HepG2 (cell line): Measurements from ENCODE around the gene LTA. TPM values are rescaled to one million over a fixed set of nuclear protein-coding genes. Genes with fewer than 3 reads are reported as not detected.

ENCODE experiments used
- ARNT ChIP-seq: fragments of 450-650 bp; IDR thresholded peaks from 2 replicates; pipeline ENCODE4 v1.6.1; 2017
- ELK4 ChIP-seq: sonication (generic); formaldehyde crosslinking; IDR thresholded peaks from 2 replicates; pipeline ENCODE4 v1.9.0; 2021; ENCODE audit warnings: missing genetic modification reagents, borderline replicate concordance
- HNF4A ChIP-seq: sonication (generic); formaldehyde crosslinking; IDR thresholded peaks from 2 replicates; pipeline ENCODE4 v1.4.0; 2020; ENCODE audit warnings: missing genetic modification reagents
- IKZF1 ChIP-seq: fragments of 450-650 bp; IDR thresholded peaks from 2 replicates; pipeline ENCODE4 v1.7.1; 2016
- KLF15 ChIP-seq: sonication (generic); formaldehyde crosslinking; IDR thresholded peaks from 2 replicates; pipeline ENCODE4 v1.8.1; 2023; ENCODE audit warnings: borderline replicate concordance, mild to moderate bottlenecking, inconsistent platforms, missing genetic modification reagents, mixed read lengths
- MEIS1 ChIP-seq: sonication (generic); formaldehyde crosslinking; IDR thresholded peaks from 2 replicates; pipeline ENCODE4 v1.9.0; 2021; ENCODE audit warnings: mild to moderate bottlenecking, missing genetic modification reagents, moderate library complexity, borderline replicate concordance
- PCBP1 ChIP-seq: fragments of 200-400 bp; formaldehyde crosslinking; IDR thresholded peaks from 2 replicates; pipeline ENCODE4 v1.6.1; 2017; ENCODE audit warnings: mild to moderate bottlenecking, low read depth, low read length, borderline replicate concordance
- RARA ChIP-seq: IDR thresholded peaks from 2 replicates; pipeline ENCODE4 v1.6.1; 2016; ENCODE audit warnings: missing genetic modification reagents, missing compliant biosample characterization
- RBM39 ChIP-seq: fragments of 200-400 bp; formaldehyde crosslinking; IDR thresholded peaks from one replicate; pipeline ENCODE4 v1.6.1; 2018; ENCODE audit warnings: antibody characterized with exemption, mild to moderate bottlenecking, low read depth, low read length; ENCODE audit not compliant: poor library complexity, severe bottlenecking
- SMAD3 ChIP-seq: sonication (generic); formaldehyde crosslinking; IDR thresholded peaks from 2 replicates; pipeline ENCODE4 v1.4.0; 2020; ENCODE audit warnings: missing genetic modification reagents
- SOX5 ChIP-seq: IDR thresholded peaks from 2 replicates; pipeline ENCODE4 v1.6.1; 2016; ENCODE audit warnings: borderline replicate concordance
- SP5 ChIP-seq: IDR thresholded peaks from 2 replicates; pipeline ENCODE4 v1.6.1; 2016; ENCODE audit warnings: low read depth, borderline replicate concordance
- SUZ12 ChIP-seq: fragments of 150-350 bp; IDR thresholded peaks from 2 replicates; pipeline ENCODE4 v1.6.1; 2014; ENCODE audit warnings: low read depth, low read length
- YEATS2 ChIP-seq: sonication (generic); formaldehyde crosslinking; IDR thresholded peaks from 2 replicates; pipeline ENCODE4 v1.4.0; 2020; ENCODE audit warnings: missing genetic modification reagents, borderline replicate concordance
- ZNF256 ChIP-seq: sonication (generic); formaldehyde crosslinking; conservative IDR thresholded peaks from 2 replicates; pipeline ENCODE4 v1.4.0; 2020; ENCODE audit warnings: missing genetic modification reagents
- ZNF503 ChIP-seq: sonication (generic); formaldehyde crosslinking; IDR thresholded peaks from 2 replicates; pipeline ENCODE4 v1.4.0; 2020; ENCODE audit warnings: missing genetic modification reagents
- polyA plus RNA-seq, 8 experiments: library from polyadenylated mRNA; depleted of rRNA in 3 of 8; stranded (reverse) in 7 of 8; unstranded in 1 of 8; fragments of >200 nt; fragmentation: Illumina TruSeq in 4 of 8; extraction: Trizol in 4 of 8; gene quantifications; 2 replicates each; pipeline versions ENCODE4 v1.2.1 to v1.2.3, GENCODE V29; 2011 to 2016; ENCODE audit warnings: low read depth in 4 of 8, missing spikeins in 1 of 8, mixed read lengths in 1 of 8; ENCODE audit not compliant: insufficient read depth in 1 of 8
- total RNA-seq, 5 experiments: library from RNA; depleted of rRNA; stranded (reverse); fragments of >200 nt; fragmentation: Illumina TruSeq; extraction: Trizol; gene quantifications; 2 replicates each; pipeline ENCODE4 v1.2.3, GENCODE V29; 2016; ENCODE audit warnings: low read depth in 1 of 5
- TF ChIP-seq, protein P1 (sequence below): sonication (generic); formaldehyde crosslinking; IDR thresholded peaks from 2 replicates; pipeline ENCODE4 v1.4.0; 2020; ENCODE audit warnings: mild to moderate bottlenecking, missing genetic modification reagents
- TF ChIP-seq, protein P2 (sequence below): sonication (generic); formaldehyde crosslinking; IDR thresholded peaks from 2 replicates; pipeline ENCODE4 v1.5.0; 2020; ENCODE audit warnings: missing genetic modification reagents
- TF ChIP-seq, protein P3 (sequence below): sonication (generic); formaldehyde crosslinking; IDR thresholded peaks from 2 replicates; pipeline ENCODE4 v1.4.0; 2020; ENCODE audit warnings: missing genetic modification reagents
- TF ChIP-seq, protein P4 (sequence below): sonication (generic); formaldehyde crosslinking; IDR thresholded peaks from 2 replicates; pipeline ENCODE4 v1.5.1; 2020; ENCODE audit warnings: mild to moderate bottlenecking, missing genetic modification reagents, moderate library complexity

Gene LTA
- total and polyA plus RNA-seq, 2 of the 13 experiments (the other 11 are each of a cell fraction or from before 2014, with no cell fraction given): 0.09 TPM; not detected in 1

DNA sequence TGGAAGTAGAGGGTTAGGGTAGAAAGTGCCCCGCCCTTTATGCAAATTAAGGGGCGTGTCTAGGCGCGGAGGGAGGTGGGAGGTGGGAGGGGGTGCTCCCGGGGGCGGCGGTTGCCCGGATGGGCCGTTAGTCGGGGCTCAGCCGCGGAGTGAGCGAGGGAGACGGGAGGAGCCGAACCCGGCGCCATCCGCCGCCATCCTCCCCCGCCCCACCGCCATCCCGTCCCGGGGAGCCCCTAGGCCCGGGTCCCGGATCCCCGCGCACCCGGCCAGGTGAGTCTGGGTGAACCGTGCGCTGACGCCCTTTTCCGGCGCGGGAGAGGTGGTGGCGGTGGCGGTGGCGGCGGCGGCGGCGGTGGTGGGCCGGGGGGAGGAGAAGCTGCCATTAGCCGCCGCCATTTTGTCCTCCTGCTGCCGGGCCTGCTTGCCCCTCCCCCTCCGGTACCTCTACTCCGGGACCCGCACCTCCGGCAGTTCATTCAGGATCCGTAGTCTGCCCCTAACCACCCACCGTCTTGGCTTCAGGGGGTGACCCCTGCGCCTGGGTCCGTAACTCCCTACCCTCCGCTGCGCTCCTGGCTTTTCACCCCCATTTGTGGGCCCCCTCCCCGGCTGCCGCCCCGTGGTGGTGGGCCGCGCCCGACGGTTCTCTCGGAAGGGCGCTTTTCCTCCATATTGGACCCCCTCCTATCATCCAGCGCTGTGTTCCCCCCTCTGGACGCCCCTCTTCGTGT, 48.7 kb downstream of the LTA start, which contains the start of gene PRRC2A (continued):
- TF ChIP-seq ELK4 (CRISPR knock-in tag): no peak
- no peak; the same call in 1 of the 2 replicates for TF ChIP-seq MEIS1 (CRISPR knock-in tag)
- TF ChIP-seq, protein P1, sequence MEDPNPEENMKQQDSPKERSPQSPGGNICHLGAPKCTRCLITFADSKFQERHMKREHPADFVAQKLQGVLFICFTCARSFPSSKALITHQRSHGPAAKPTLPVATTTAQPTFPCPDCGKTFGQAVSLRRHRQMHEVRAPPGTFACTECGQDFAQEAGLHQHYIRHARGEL (CRISPR knock-in tag): no peak
- no peak for TF ChIP-seq ZNF503 (CRISPR knock-in tag)
- peak; percentile 95 for TF ChIP-seq YEATS2
- no peak for TF ChIP-seq SOX5 (CRISPR knock-in tag)
- TF ChIP-seq, protein P2, sequence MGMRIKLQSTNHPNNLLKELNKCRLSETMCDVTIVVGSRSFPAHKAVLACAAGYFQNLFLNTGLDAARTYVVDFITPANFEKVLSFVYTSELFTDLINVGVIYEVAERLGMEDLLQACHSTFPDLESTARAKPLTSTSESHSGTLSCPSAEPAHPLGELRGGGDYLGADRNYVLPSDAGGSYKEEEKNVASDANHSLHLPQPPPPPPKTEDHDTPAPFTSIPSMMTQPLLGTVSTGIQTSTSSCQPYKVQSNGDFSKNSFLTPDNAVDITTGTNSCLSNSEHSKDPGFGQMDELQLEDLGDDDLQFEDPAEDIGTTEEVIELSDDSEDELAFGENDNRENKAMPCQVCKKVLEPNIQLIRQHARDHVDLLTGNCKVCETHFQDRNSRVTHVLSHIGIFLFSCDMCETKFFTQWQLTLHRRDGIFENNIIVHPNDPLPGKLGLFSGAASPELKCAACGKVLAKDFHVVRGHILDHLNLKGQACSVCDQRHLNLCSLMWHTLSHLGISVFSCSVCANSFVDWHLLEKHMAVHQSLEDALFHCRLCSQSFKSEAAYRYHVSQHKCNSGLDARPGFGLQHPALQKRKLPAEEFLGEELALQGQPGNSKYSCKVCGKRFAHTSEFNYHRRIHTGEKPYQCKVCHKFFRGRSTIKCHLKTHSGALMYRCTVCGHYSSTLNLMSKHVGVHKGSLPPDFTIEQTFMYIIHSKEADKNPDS: peak; percentile 66; the same call in 1 of the 2 replicates
- no peak for TF ChIP-seq SMAD3 (CRISPR knock-in tag)
- TF ChIP-seq PCBP1: 0 out of 2 replicates have a peak, but pooled peaks have one; percentile 53
- no peak for TF ChIP-seq HNF4A
- TF ChIP-seq KLF15 (CRISPR knock-in tag): 0 out of 2 replicates have a peak, but pooled peaks have one; percentile 20
- TF ChIP-seq SUZ12: no peak
- TF ChIP-seq, protein P3, sequence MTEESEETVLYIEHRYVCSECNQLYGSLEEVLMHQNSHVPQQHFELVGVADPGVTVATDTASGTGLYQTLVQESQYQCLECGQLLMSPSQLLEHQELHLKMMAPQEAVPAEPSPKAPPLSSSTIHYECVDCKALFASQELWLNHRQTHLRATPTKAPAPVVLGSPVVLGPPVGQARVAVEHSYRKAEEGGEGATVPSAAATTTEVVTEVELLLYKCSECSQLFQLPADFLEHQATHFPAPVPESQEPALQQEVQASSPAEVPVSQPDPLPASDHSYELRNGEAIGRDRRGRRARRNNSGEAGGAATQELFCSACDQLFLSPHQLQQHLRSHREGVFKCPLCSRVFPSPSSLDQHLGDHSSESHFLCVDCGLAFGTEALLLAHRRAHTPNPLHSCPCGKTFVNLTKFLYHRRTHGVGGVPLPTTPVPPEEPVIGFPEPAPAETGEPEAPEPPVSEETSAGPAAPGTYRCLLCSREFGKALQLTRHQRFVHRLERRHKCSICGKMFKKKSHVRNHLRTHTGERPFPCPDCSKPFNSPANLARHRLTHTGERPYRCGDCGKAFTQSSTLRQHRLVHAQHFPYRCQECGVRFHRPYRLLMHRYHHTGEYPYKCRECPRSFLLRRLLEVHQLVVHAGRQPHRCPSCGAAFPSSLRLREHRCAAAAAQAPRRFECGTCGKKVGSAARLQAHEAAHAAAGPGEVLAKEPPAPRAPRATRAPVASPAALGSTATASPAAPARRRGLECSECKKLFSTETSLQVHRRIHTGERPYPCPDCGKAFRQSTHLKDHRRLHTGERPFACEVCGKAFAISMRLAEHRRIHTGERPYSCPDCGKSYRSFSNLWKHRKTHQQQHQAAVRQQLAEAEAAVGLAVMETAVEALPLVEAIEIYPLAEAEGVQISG (CRISPR knock-in tag): peak; percentile 52; the same call in 1 of the 2 replicates
- TF ChIP-seq, protein P4, sequence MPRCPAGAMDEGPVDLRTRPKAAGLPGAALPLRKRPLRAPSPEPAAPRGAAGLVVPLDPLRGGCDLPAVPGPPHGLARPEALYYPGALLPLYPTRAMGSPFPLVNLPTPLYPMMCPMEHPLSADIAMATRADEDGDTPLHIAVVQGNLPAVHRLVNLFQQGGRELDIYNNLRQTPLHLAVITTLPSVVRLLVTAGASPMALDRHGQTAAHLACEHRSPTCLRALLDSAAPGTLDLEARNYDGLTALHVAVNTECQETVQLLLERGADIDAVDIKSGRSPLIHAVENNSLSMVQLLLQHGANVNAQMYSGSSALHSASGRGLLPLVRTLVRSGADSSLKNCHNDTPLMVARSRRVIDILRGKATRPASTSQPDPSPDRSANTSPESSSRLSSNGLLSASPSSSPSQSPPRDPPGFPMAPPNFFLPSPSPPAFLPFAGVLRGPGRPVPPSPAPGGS (CRISPR knock-in tag): peak; percentile 53; the same call in 1 of the 2 replicates
- TF ChIP-seq RARA (CRISPR knock-in tag): peak; percentile 20; the same call in 1 of the 2 replicates
- TF ChIP-seq SP5 (CRISPR knock-in tag): 0 out of 2 replicates have a peak, but pooled peaks have one; percentile 38
- TF ChIP-seq IKZF1: no peak
- TF ChIP-seq RBM39: peak; percentile 44
- TF ChIP-seq ZNF256: no peak
- TF ChIP-seq ARNT: no peak
